ENCODE results near the gene GAS2L1.

The GAS2L1 gene

GRCh38 chr22:29327089-29327764, 20.8 kb downstream of the GAS2L1 start:
- DNase-seq (ENCODE audit: low spot score): no peak

- no peak for DNase-seq (ENCODE audit: low spot score)
Measured at GRCh38 chr22:29328055-29328454, 21.6 kb downstream of the GAS2L1 start.

- no peak for DNase-seq (ENCODE audit: low spot score)
Measured at GRCh38 chr22:29328566-29329500, 22.4 kb downstream of the GAS2L1 start.

- no peak for DNase-seq (ENCODE audit: low spot score)
Measured at GRCh38 chr22:29329581-29329980, 23.1 kb downstream of the GAS2L1 start.

- DNase-seq (ENCODE audit: low spot score): no peak
Measured at GRCh38 chr22:29330291-29330690, 23.8 kb downstream of the GAS2L1 start.

- DNase-seq (ENCODE audit: low spot score): no peak
Measured at GRCh38 chr22:29330753-29331152, 24.3 kb downstream of the GAS2L1 start.

- DNase-seq (ENCODE audit: low spot score): no peak
Measured at GRCh38 chr22:29331213-29331612, 24.8 kb downstream of the GAS2L1 start.

GRCh38 chr22:29331658-29332300, 25.3 kb downstream of the GAS2L1 start:
- no peak for DNase-seq (ENCODE audit: low spot score)

- DNase-seq (ENCODE audit: low spot score): no peak
Measured at GRCh38 chr22:29332886-29333496, 26.5 kb downstream of the GAS2L1 start.

- DNase-seq (ENCODE audit: low spot score): no peak
Measured at GRCh38 chr22:29334148-29334547, 27.7 kb downstream of the GAS2L1 start.

GRCh38 chr22:29334696-29335344, 28.4 kb downstream of the GAS2L1 start:
- DNase-seq (ENCODE audit: low spot score): no peak

- DNase-seq (ENCODE audit: low spot score): no peak
Measured at GRCh38 chr22:29335656-29336055, 29.2 kb downstream of the GAS2L1 start.

GRCh38 chr22:29336751-29337490, 30.5 kb downstream of the GAS2L1 start:
- no peak for DNase-seq (ENCODE audit: low spot score)

GRCh38 chr22:29337631-29338284, 31.3 kb downstream of the GAS2L1 start:
- DNase-seq (ENCODE audit: low spot score): no peak

- DNase-seq (ENCODE audit: low spot score): no peak
Measured at GRCh38 chr22:29338398-29338797, 31.9 kb downstream of the GAS2L1 start.

GRCh38 chr22:29339381-29340235, 33.2 kb downstream of the GAS2L1 start:
- DNase-seq (ENCODE audit: low spot score): no peak

GRCh38 chr22:29340566-29340965, 34.1 kb downstream of the GAS2L1 start:
- no peak for DNase-seq (ENCODE audit: low spot score)

GRCh38 chr22:29341056-29341848, 34.8 kb downstream of the GAS2L1 start:
- DNase-seq (ENCODE audit: low spot score): no peak

GRCh38 chr22:29341849-29342127, 35.3 kb downstream of the GAS2L1 start:
- no peak for DNase-seq (ENCODE audit: low spot score)
